Epithelial cell of esophagus (primary cell): Measurements from ENCODE around the gene TRAF6.
"Not testable (repeated sequence)": the region's sequence is repeated elsewhere in the genome, so short reads cannot be mapped to it uniquely, and the experiment has no call there.

ENCODE experiments used
- DNase-seq: peaks from one replicate; pipeline ENCODE4 v3.0.0; 2010; ENCODE audit warnings: low read depth
- H3K4me3 ChIP-seq: 2 replicates; pipeline ENCODE4 v1.5.1; 2011; ENCODE audit warnings: mild to moderate bottlenecking, low read length, control low read depth
- CTCF ChIP-seq: IDR thresholded peaks from 2 replicates; pipeline ENCODE4 v1.5.1; 2011; ENCODE audit warnings: low read depth, mild to moderate bottlenecking, low read length, control low read depth, inconsistent platforms; ENCODE audit not compliant: insufficient read depth; ENCODE audit errors: missing control alignments

TRAF6 gene

GRCh38 chr11:36532941-36533601 lies 23.0 kb upstream of the TRAF6 start:
- no peak for DNase-seq
- no peak overlapping the region for H3K4me3 ChIP-seq
- no peak for TF ChIP-seq CTCF

GRCh38 chr11:36530840-36531239 lies 20.8 kb upstream of the TRAF6 start:
- TF ChIP-seq CTCF: no peak
- no peak overlapping the region for H3K4me3 ChIP-seq
- no peak for DNase-seq

- H3K4me3 ChIP-seq: no peak overlapping the region
- TF ChIP-seq CTCF: no peak
- DNase-seq: peak; percentile 14
These were observed 3.9 kb upstream of the TRAF6 start for GRCh38 chr11:36513965-36514364.

GRCh38 chr11:36512016-36512415 lies 1.9 kb upstream of the TRAF6 start:
- H3K4me3 ChIP-seq: no peak overlapping the region
- DNase-seq: peak; percentile 48
- TF ChIP-seq CTCF: no peak

- peak overlapping the region; percentile 98 for H3K4me3 ChIP-seq
- DNase-seq: not testable (repeated sequence)
These were observed 990 bp upstream of the TRAF6 start for GRCh38 chr11:36511062-36511461.

GRCh38 chr11:36510594-36510942 lies 496 bp upstream of the TRAF6 start:
- peak overlapping the region; percentile 98 for H3K4me3 ChIP-seq
- peak; percentile 49 for DNase-seq
- no peak for TF ChIP-seq CTCF

GRCh38 chr11:36509201-36509639 lies 852 bp downstream of the TRAF6 start:
- TF ChIP-seq CTCF: no peak
- peak; percentile 29 for DNase-seq
- H3K4me3 ChIP-seq: peak overlapping the region; percentile 98
